ENCODE measurements around the gene SMYD5. TPM values are rescaled to one million over a fixed set of nuclear protein-coding genes. Genes with fewer than 3 reads are reported as not detected.

The SMYD5 gene
- total RNA-seq, 1 experiment from 2014 or later: 37.4 TPM

GRCh38 chr2:73223821-73224220, 9.8 kb downstream of the SMYD5 start:
- intact Hi-C loops (cut with micrococcal nuclease): no loop called here
- Histone ChIP-seq H4K20me1 (ENCODE audit: insufficient read depth) (no peaks in the 10 kb centered on the region), H3K27me3 (ENCODE audit: insufficient read depth, low read length) (no peaks in the 10 kb centered on the region), H3K9me3 (ENCODE audit: control insufficient read depth in 1 of 2, insufficient read depth in 1 of 2, low read depth in 1 of 2, low read length in 2 of 2) (no peaks in the 10 kb centered on the region), H3K4me3 (replicated peaks in 1 of 2; ENCODE audit: low read depth in 1 of 2, low read length in 2 of 2) (no peak overlapping the region), H3K9me2 (ENCODE audit: insufficient read depth) (no peaks in the 10 kb centered on the region), H2AFZ (ENCODE audit: low read depth, low read length, poor library complexity, severe bottlenecking) (no peak overlapping the region), H3K27ac (ENCODE audit: low read depth, low read length) (no peak overlapping the region), H3K79me2 (ENCODE audit: insufficient read depth, low read length) (peaks cover 6% of the 10 kb centered on the region; the same call in 1 of the 2 replicates), H3K4me2 (ENCODE audit: low read length) (no peak overlapping the region), H3K9ac (ENCODE audit: low read length) (no peak overlapping the region), H3K4me1 (ENCODE audit: control insufficient read depth in 1 of 2, insufficient read depth in 2 of 2, low read length in 2 of 2) (no peaks in the 10 kb centered on the region), H3K36me3 (ENCODE audit: control insufficient read depth in 1 of 2, insufficient read depth in 2 of 2, low read length in 2 of 2) (peaks cover 15 to 32% of the 10 kb centered on the region in 2 experiments; a peak in 3 of 4 replicates)
- DNase-seq (ENCODE audit: low read depth, low spot score): no peak
- no TSS peak for BruUV-seq (replicated peaks)
- POLR2A ChIA-PET: interaction anchor here (1.0 kb wide), 1 partner anchor 9 kb away, joined by 5 read pairs; the partner anchor contains the start of gene PRADC1
- ATAC-seq: no peak
- RAD21 ChIA-PET (ENCODE audit: low non-redundant PET in 1 of 2, low total read pairs in 2 of 2, uncharacterized antibody in 2 of 2, unreplicated experiment in 2 of 2): no interaction called here
- TF ChIP-seq EGR1 (IDR thresholded peaks at IDR 0.05; ENCODE audit: low read depth): no peak
- TF ChIP-seq ATF3 (IDR thresholded peaks at IDR 0.05): no peak
- TF ChIP-seq CEBPB (IDR thresholded peaks at IDR 0.05; ENCODE audit: low read depth): no peak
- TF ChIP-seq JUND (IDR thresholded peaks at IDR 0.05): no peak
- TF ChIP-seq CBX3 (IDR thresholded peaks at IDR 0.05; ENCODE audit: low read depth): no peak
- no peak for TF ChIP-seq CTCF (IDR thresholded peaks at IDR 0.05 in 2 of 3, conservative IDR thresholded peaks at IDR 0.05 in 1 of 3; ENCODE audit: borderline replicate concordance in 1 of 3, insufficient read depth in 1 of 3, low read depth in 2 of 3, low read length in 2 of 3)
- no peak for TF ChIP-seq FOSL1 (IDR thresholded peaks at IDR 0.05; ENCODE audit: low read depth)
- TF ChIP-seq YY1 (IDR thresholded peaks at IDR 0.05; ENCODE audit: extremely low read depth, insufficient replicate concordance, low read depth, low read length): no peak
- TF ChIP-seq POLR2A (IDR thresholded peaks at IDR 0.05; ENCODE audit: borderline replicate concordance, extremely low read depth, insufficient read depth, insufficient read length): no peak
- TF ChIP-seq EZH2phosphoT487 (IDR thresholded peaks at IDR 0.05; ENCODE audit: borderline replicate concordance): no peak
- no peak for TF ChIP-seq ZFX (IDR thresholded peaks at IDR 0.05)
- CTCF ChIA-PET: no interaction called here
